Loucy (cell line): ENCODE data around the gene B4GALT2.

Experiments used
- H2AFZ ChIP-seq: fragments of 200-600 bp; sonication (generic); 2 replicates; pipeline ENCODE4 v1.6.0; 2016; ENCODE audit warnings: antibody characterized with exemption, mild to moderate bottlenecking, low read length, moderate library complexity
- H3F3A ChIP-seq: fragments of 200-600 bp; 2 replicates; pipeline ENCODE4 v1.6.0; 2016; ENCODE audit warnings: antibody characterized with exemption, low read depth, mild to moderate bottlenecking
- H3K27me3 ChIP-seq: fragments of 200-600 bp; sonication (generic); 2 replicates; pipeline ENCODE4 v1.6.1; 2014; ENCODE audit warnings: low read length, mild to moderate bottlenecking; ENCODE audit not compliant: insufficient read depth, poor library complexity, severe bottlenecking
- H3K36me3 ChIP-seq: fragments of 200-600 bp; sonication (generic); 2 replicates; pipeline ENCODE4 v1.6.1; 2016; ENCODE audit warnings: low read length; ENCODE audit not compliant: insufficient read depth
- H3K4me1 ChIP-seq: fragments of 200-600 bp; sonication (generic); 2 replicates; pipeline ENCODE4 v1.5.1; 2014; ENCODE audit warnings: low read length, mild to moderate bottlenecking; ENCODE audit not compliant: insufficient read depth, poor library complexity, severe bottlenecking
- H3K4me2 ChIP-seq: fragments of 200-600 bp; sonication (generic); 2 replicates; pipeline ENCODE4 v1.6.0; 2014; ENCODE audit warnings: antibody characterized with exemption, low read length, low read depth, mild to moderate bottlenecking; ENCODE audit not compliant: poor library complexity, severe bottlenecking
- H3K4me3 ChIP-seq: fragments of 200-600 bp; sonication (generic); 2 replicates; pipeline ENCODE4 v1.5.1; 2014; ENCODE audit warnings: low read length, mild to moderate bottlenecking, mixed read lengths; ENCODE audit not compliant: poor library complexity, severe bottlenecking
- H3K79me2 ChIP-seq: fragments of 200-600 bp; sonication (generic); 2 replicates; pipeline ENCODE4 v1.6.1; 2014; ENCODE audit warnings: low read length; ENCODE audit not compliant: insufficient read depth
- H3K9ac ChIP-seq: fragments of 200-600 bp; sonication (generic); 2 replicates; pipeline ENCODE4 v1.6.0; 2014; ENCODE audit warnings: mild to moderate bottlenecking, low read depth, low read length, moderate library complexity; ENCODE audit not compliant: poor library complexity, severe bottlenecking
- H3K9me2 ChIP-seq: fragments of 200-600 bp; sonication (generic); replicated peaks from 2 replicates; pipeline ENCODE4 v1.6.1; 2016; ENCODE audit warnings: low read depth, low read length, mixed read lengths
- H3K9me3 ChIP-seq: fragments of 200-600 bp; sonication (generic); 2 replicates; pipeline ENCODE4 v1.6.1; 2014; ENCODE audit warnings: mild to moderate bottlenecking, antibody characterized with exemption, low read length, low read depth; ENCODE audit not compliant: insufficient read depth
- H4K20me1 ChIP-seq: fragments of 200-600 bp; sonication (generic); 2 replicates; pipeline ENCODE4 v1.6.0; 2014; ENCODE audit warnings: antibody characterized with exemption, low read length, mild to moderate bottlenecking; ENCODE audit not compliant: insufficient read depth, poor library complexity, severe bottlenecking
- CTCF ChIP-seq: fragments of 200-600 bp; sonication (generic); conservative IDR thresholded peaks from 2 replicates; pipeline ENCODE4 v1.5.1; 2014; ENCODE audit warnings: mild to moderate bottlenecking, antibody characterized with exemption, low read length
- EZH2phosphoT487 ChIP-seq: fragments of 200-600 bp; IDR thresholded peaks from 2 replicates; pipeline ENCODE4 v1.6.1; 2018; ENCODE audit warnings: antibody characterized with exemption, mild to moderate bottlenecking, moderate library complexity, borderline replicate concordance

Gene B4GALT2

GRCh38 chr1:43991476-43992231, 12.6 kb downstream of the B4GALT2 start, which contains the start of gene CCDC24:
Gene CCDC24 (plus strand): TSS chr1:43991599. CDS start chr1:43991879, 280 bp downstream.
- H3K4me3 ChIP-seq: peak within 1 kb of the TSS; percentile 74
- H3K36me3 ChIP-seq: no peaks in the 10 kb centered on the region
- peak within 1 kb of the TSS; percentile 96 for H2AFZ ChIP-seq
- H3K79me2 ChIP-seq: no peaks in the 10 kb centered on the region
- H4K20me1 ChIP-seq: no peaks in the 10 kb centered on the region
- no peak for TF ChIP-seq CTCF
- TF ChIP-seq EZH2phosphoT487: no peak
- H3K4me1 ChIP-seq: peaks cover 10% of the 10 kb centered on the region
- H3K9ac ChIP-seq: peak within 1 kb of the TSS; percentile 61
- H3F3A ChIP-seq: no peaks in the 10 kb centered on the region
- H3K9me2 ChIP-seq: no peaks in the 10 kb centered on the region
- no peaks in the 10 kb centered on the region for H3K9me3 ChIP-seq
- H3K27me3 ChIP-seq: no peaks in the 10 kb centered on the region
- H3K4me2 ChIP-seq: peak within 1 kb of the TSS; percentile 75

GRCh38 chr1:43992232-43992995, 13.4 kb downstream of the B4GALT2 start:
- no peaks in the 10 kb centered on the region for H3F3A ChIP-seq
- H2AFZ ChIP-seq: no peak overlapping the region; the same call in 1 of the 2 replicates
- TF ChIP-seq EZH2phosphoT487 (no peak), CTCF (no peak)
- no peaks in the 10 kb centered on the region for H3K79me2 ChIP-seq
- no peaks in the 10 kb centered on the region for H3K36me3 ChIP-seq
- H4K20me1 ChIP-seq: no peaks in the 10 kb centered on the region
- peaks cover 10% of the 10 kb centered on the region for H3K4me1 ChIP-seq
- no peaks in the 10 kb centered on the region for H3K27me3 ChIP-seq
- peak overlapping the region; percentile 74 for H3K4me3 ChIP-seq
- H3K9me2 ChIP-seq: no peaks in the 10 kb centered on the region
- peak overlapping the region; percentile 75 for H3K4me2 ChIP-seq
- H3K9ac ChIP-seq: peak overlapping the region; percentile 61
- H3K9me3 ChIP-seq: no peaks in the 10 kb centered on the region

GRCh38 chr1:43993206-43993914, 14.3 kb downstream of the B4GALT2 start:
- H3K79me2 ChIP-seq: no peaks in the 10 kb centered on the region
- H3K4me3 ChIP-seq: no peak overlapping the region
- no peaks in the 10 kb centered on the region for H4K20me1 ChIP-seq
- H3K9me3 ChIP-seq: no peaks in the 10 kb centered on the region
- no peak overlapping the region for H3K9ac ChIP-seq
- H3K4me2 ChIP-seq: no peak overlapping the region
- H2AFZ ChIP-seq: no peak overlapping the region
- H3K36me3 ChIP-seq: no peaks in the 10 kb centered on the region
- no peaks in the 10 kb centered on the region for H3F3A ChIP-seq
- no peaks in the 10 kb centered on the region for H3K27me3 ChIP-seq
- H3K9me2 ChIP-seq: no peaks in the 10 kb centered on the region
- peaks cover 10% of the 10 kb centered on the region for H3K4me1 ChIP-seq
- TF ChIP-seq EZH2phosphoT487: no peak
- TF ChIP-seq CTCF: no peak
